ENCODE results near the gene IVNS1ABP.

DNA sequence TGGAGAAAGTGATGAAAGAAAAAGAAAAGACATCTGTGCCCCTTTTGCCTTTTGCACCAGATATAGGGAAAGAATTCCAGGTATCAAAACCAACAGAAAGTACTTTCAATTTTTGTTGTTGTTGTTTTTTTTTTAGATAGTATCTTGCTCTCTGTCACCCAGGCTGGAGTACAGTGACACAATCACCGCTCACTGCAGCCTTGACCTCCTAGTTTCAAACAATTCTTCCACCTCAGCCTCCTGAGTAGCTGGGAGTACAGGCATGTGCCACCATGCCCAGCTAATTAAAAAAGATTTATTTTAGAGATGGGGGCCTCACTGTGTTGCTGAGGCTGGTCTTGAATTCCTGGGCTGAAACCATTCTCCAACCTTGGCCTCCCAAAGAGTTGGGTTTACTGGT lies 31.3 kb upstream of the IVNS1ABP start:
- TF ChIP-seq, protein P1, sequence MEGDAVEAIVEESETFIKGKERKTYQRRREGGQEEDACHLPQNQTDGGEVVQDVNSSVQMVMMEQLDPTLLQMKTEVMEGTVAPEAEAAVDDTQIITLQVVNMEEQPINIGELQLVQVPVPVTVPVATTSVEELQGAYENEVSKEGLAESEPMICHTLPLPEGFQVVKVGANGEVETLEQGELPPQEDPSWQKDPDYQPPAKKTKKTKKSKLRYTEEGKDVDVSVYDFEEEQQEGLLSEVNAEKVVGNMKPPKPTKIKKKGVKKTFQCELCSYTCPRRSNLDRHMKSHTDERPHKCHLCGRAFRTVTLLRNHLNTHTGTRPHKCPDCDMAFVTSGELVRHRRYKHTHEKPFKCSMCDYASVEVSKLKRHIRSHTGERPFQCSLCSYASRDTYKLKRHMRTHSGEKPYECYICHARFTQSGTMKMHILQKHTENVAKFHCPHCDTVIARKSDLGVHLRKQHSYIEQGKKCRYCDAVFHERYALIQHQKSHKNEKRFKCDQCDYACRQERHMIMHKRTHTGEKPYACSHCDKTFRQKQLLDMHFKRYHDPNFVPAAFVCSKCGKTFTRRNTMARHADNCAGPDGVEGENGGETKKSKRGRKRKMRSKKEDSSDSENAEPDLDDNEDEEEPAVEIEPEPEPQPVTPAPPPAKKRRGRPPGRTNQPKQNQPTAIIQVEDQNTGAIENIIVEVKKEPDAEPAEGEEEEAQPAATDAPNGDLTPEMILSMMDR (IDR thresholded peaks at IDR 0.05; ENCODE audit: low read depth, low read length, poor library complexity, severe bottlenecking), result no peak
- no peak for TF ChIP-seq EZH2phosphoT487 (IDR thresholded peaks at IDR 0.05; ENCODE audit: borderline replicate concordance, low read length)
